AG09319 (cell line): ENCODE data around the gene STK32C.
"Not testable (repeated sequence)": the region's sequence is repeated elsewhere in the genome, so short reads cannot be mapped to it uniquely, and the experiment has no call there.

Experiments
- DNase-seq: peaks from one replicate; pipeline ENCODE4 v3.0.0-alpha.2; 2010; ENCODE audit warnings: low read depth; ENCODE audit errors: extremely low read depth
- CTCF ChIP-seq: IDR thresholded peaks from 2 replicates; pipeline ENCODE4 v1.5.1; 2011; ENCODE audit warnings: low read depth, mild to moderate bottlenecking, inconsistent platforms, low read length, moderate library complexity

STK32C gene

GRCh38 chr10:132352462-132353308, 44.9 kb upstream of the STK32C start:
- TF ChIP-seq CTCF = peak; percentile 70
- not testable (repeated sequence) for DNase-seq

GRCh38 chr10:132351611-132352010, 43.9 kb upstream of the STK32C start:
- no peak for TF ChIP-seq CTCF

GRCh38 chr10:132350946-132351345, 43.2 kb upstream of the STK32C start:
- no peak for DNase-seq
- no peak for TF ChIP-seq CTCF

More at GRCh38 chr10:132351611-132352010, 43.9 kb upstream of the STK32C start:
- DNase-seq = no peak

- no peak for DNase-seq
- no peak for TF ChIP-seq CTCF
These were observed 42.6 kb upstream of the STK32C start for GRCh38 chr10:132350391-132350790.

GRCh38 chr10:132349766-132350165, 42.0 kb upstream of the STK32C start:
- no peak for TF ChIP-seq CTCF
- no peak for DNase-seq

- DNase-seq = no peak
- no peak for TF ChIP-seq CTCF
These were observed 40.1 kb upstream of the STK32C start for GRCh38 chr10:132347931-132348267.

GRCh38 chr10:132347211-132347930, 39.6 kb upstream of the STK32C start:
- TF ChIP-seq CTCF = no peak
- no peak for DNase-seq
